H9 (cell line): Measurements from ENCODE around the gene MALAT1. TPM values are rescaled to one million over a fixed set of nuclear protein-coding genes. Genes with fewer than 3 reads are reported as not detected.

Source experiments
- DNase-seq: peaks from one replicate; pipeline ENCODE4 v3.0.0-alpha.2; 2017
- H2AFZ ChIP-seq: one replicate; pipeline ENCODE4 v1.6.1; 2013; ENCODE audit warnings: mild to moderate bottlenecking, low read length, control low read depth, moderate library complexity
- H2AK5ac ChIP-seq: 2 replicates; pipeline ENCODE4 v1.6.1; 2013; ENCODE audit warnings: low read length, control low read depth, mixed read lengths; ENCODE audit not compliant: insufficient read length
- H2BK120ac ChIP-seq: one replicate; pipeline ENCODE4 v1.6.1; 2013; ENCODE audit warnings: low read depth, mild to moderate bottlenecking, low read length, control low read depth, inconsistent platforms; ENCODE audit not compliant: poor library complexity, severe bottlenecking
- H2BK12ac ChIP-seq: 2 replicates; pipeline ENCODE4 v1.6.1; 2013; ENCODE audit warnings: low read length, control low read depth, mixed read lengths, low read depth; ENCODE audit not compliant: insufficient read length
- H2BK15ac ChIP-seq: 2 replicates; pipeline ENCODE4 v1.6.1; 2013; ENCODE audit warnings: low read depth, low read length, control low read depth
- H2BK20ac ChIP-seq: one replicate; pipeline ENCODE4 v1.6.1; 2013; ENCODE audit warnings: low read depth, mild to moderate bottlenecking, low read length, control low read depth, inconsistent platforms; ENCODE audit not compliant: poor library complexity, severe bottlenecking
- H2BK5ac ChIP-seq: 2 replicates; pipeline ENCODE4 v1.6.1; 2013; ENCODE audit warnings: low read length, control low read depth, mixed read lengths; ENCODE audit not compliant: insufficient read length
- H3K14ac ChIP-seq: 2 replicates; pipeline ENCODE4 v1.6.1; 2013; ENCODE audit warnings: low read length, control low read depth; ENCODE audit not compliant: insufficient read depth
- H3K18ac ChIP-seq: 2 replicates; pipeline ENCODE4 v1.6.1; 2013; ENCODE audit warnings: low read depth, mild to moderate bottlenecking, mixed read lengths, low read length, control low read depth; ENCODE audit not compliant: insufficient read length
- H3K23ac ChIP-seq: 2 replicates; pipeline ENCODE4 v1.6.1; 2013; ENCODE audit warnings: low read length, control low read depth, mixed read lengths, low read depth; ENCODE audit not compliant: insufficient read length
- H3K23me2 ChIP-seq: 2 replicates; pipeline ENCODE4 v1.6.1; 2013; ENCODE audit warnings: low read depth, mild to moderate bottlenecking, mixed read lengths, low read length, control low read depth; ENCODE audit not compliant: insufficient read length, poor library complexity, severe bottlenecking
- H3K27ac ChIP-seq: 2 replicates; pipeline ENCODE4 v1.5.1; 2013; ENCODE audit warnings: low read length, control low read depth, mixed read lengths, low read depth; ENCODE audit not compliant: insufficient read length
- H3K27me3 ChIP-seq: 2 replicates; pipeline ENCODE4 v1.6.1; 2013; ENCODE audit warnings: low read length, control low read depth, inconsistent platforms; ENCODE audit not compliant: insufficient read depth
- H3K4ac ChIP-seq: 2 replicates; pipeline ENCODE4 v1.6.1; 2013; ENCODE audit warnings: low read depth, mild to moderate bottlenecking, control low read depth, inconsistent platforms, low read length, moderate library complexity
- H3K4me1 ChIP-seq: 2 replicates; pipeline ENCODE4 v1.6.1; 2013; ENCODE audit warnings: low read length, control low read depth, inconsistent platforms; ENCODE audit not compliant: insufficient read depth
- H3K4me2 ChIP-seq: 2 replicates; pipeline ENCODE4 v1.6.1; 2013; ENCODE audit warnings: low read length, control low read depth, mixed read lengths; ENCODE audit not compliant: insufficient read length, insufficient read depth
- H3K56ac ChIP-seq: 2 replicates; pipeline ENCODE4 v1.6.1; 2013; ENCODE audit warnings: low read depth, mild to moderate bottlenecking, mixed read lengths, low read length, control low read depth; ENCODE audit not compliant: insufficient read length
- H3K79me1 ChIP-seq: 2 replicates; pipeline ENCODE4 v1.6.1; 2013; ENCODE audit warnings: low read depth, mild to moderate bottlenecking, moderate library complexity, low read length, control low read depth, inconsistent platforms; ENCODE audit not compliant: insufficient read depth, poor library complexity, severe bottlenecking
- H3K79me2 ChIP-seq: 2 replicates; pipeline ENCODE4 v1.6.1; 2013; ENCODE audit warnings: low read length, control low read depth, inconsistent platforms; ENCODE audit not compliant: insufficient read depth
- H3K9ac ChIP-seq: 2 replicates; pipeline ENCODE4 v1.6.1; 2013; ENCODE audit warnings: low read length, control low read depth, mixed read lengths; ENCODE audit not compliant: insufficient read length; ENCODE audit errors: extremely low read depth
- H3K9me3 ChIP-seq: one replicate; pipeline ENCODE4 v1.6.1; 2013; ENCODE audit warnings: low read depth, low read length, inconsistent platforms; ENCODE audit not compliant: control insufficient read depth
- H3T11ph ChIP-seq: one replicate; pipeline ENCODE4 v1.6.1; 2013; ENCODE audit warnings: mild to moderate bottlenecking, low read length, control low read depth, inconsistent platforms
- H4K20me1 ChIP-seq: one replicate; pipeline ENCODE4 v1.6.1; 2013; ENCODE audit not compliant: control insufficient read depth, insufficient read length, insufficient read depth
- H4K5ac ChIP-seq: 2 replicates; pipeline ENCODE4 v1.6.1; 2013; ENCODE audit warnings: low read depth, mild to moderate bottlenecking, mixed read lengths, low read length, control low read depth; ENCODE audit not compliant: insufficient read length
- H4K8ac ChIP-seq: replicated peaks from 2 replicates; pipeline ENCODE4 v1.6.1; 2013; ENCODE audit warnings: low read length, control low read depth, mixed read lengths, low read depth; ENCODE audit not compliant: insufficient read length
- H4K91ac ChIP-seq: 2 replicates; pipeline ENCODE4 v1.6.1; 2013; ENCODE audit warnings: low read depth, mild to moderate bottlenecking, moderate library complexity, mixed read lengths, low read length, control low read depth; ENCODE audit not compliant: insufficient read length
- H3K27ac Mint-ChIP-seq, 3 experiments: 2 replicates in 2 of 3; 3 replicates in 1 of 3; pipeline ENCODE4 v1.8.0; 2020 to 2021; ENCODE audit warnings: mixed read lengths in 3 of 3, mild to moderate bottlenecking in 1 of 3, moderate library complexity in 1 of 3
- H3K27me3 Mint-ChIP-seq: 2 replicates; pipeline ENCODE4 v1.8.0; 2021; ENCODE audit warnings: low read depth, mild to moderate bottlenecking, moderate library complexity, mixed read lengths
- H3K36me3 Mint-ChIP-seq, 3 experiments: 2 replicates in 2 of 3; 3 replicates in 1 of 3; pipeline ENCODE4 v1.8.0; 2020 to 2021; ENCODE audit warnings: low read depth in 3 of 3, mixed read lengths in 3 of 3; ENCODE audit not compliant: insufficient read depth in 1 of 3
- H3K4me1 Mint-ChIP-seq, 2 experiments: 2 replicates each; pipeline ENCODE4 v1.8.0; 2020; ENCODE audit warnings: mixed read lengths in 2 of 2
- H3K4me3 Mint-ChIP-seq, 2 experiments: 2 replicates in 1 of 2; 3 replicates in 1 of 2; pipeline ENCODE4 v1.8.0; 2020 to 2021; ENCODE audit warnings: mild to moderate bottlenecking in 2 of 2, mixed read lengths in 2 of 2, moderate library complexity in 1 of 2
- H3K9me3 Mint-ChIP-seq, 2 experiments: 2 replicates in 1 of 2; 3 replicates in 1 of 2; pipeline ENCODE4 v1.8.0; 2020; ENCODE audit warnings: mild to moderate bottlenecking in 2 of 2, mixed read lengths in 2 of 2, moderate library complexity in 1 of 2
- WGBS: extraction: QIAGEN DNeasy Blood & Tissue Kit; methylation state at CpG from one replicate; pipeline ENCODE4 v1.1.7; 2013; ENCODE audit warnings: missing lambda C conversion rate, low lambda C conversion rate, mixed read lengths; ENCODE audit not compliant: insufficient read length; ENCODE audit errors: extremely low coverage; 5-methylcytosine and 5-hydroxymethylcytosine counted together
- total RNA-seq: library from RNA; stranded (reverse); gene quantifications from 2 replicates; pipeline ENCODE4 v1.2.1, GENCODE V29; 2021
- TF ChIP-seq, protein P1 (sequence below): fragments of 200-600 bp; sonication (generic); conservative IDR thresholded peaks from 3 replicates; pipeline ENCODE4 v1.8.0; 2021; ENCODE audit warnings: antibody characterized with exemption, mild to moderate bottlenecking

MALAT1 gene
- total RNA-seq, 1 experiment from 2014 or later = 1,934 TPM

DNA sequence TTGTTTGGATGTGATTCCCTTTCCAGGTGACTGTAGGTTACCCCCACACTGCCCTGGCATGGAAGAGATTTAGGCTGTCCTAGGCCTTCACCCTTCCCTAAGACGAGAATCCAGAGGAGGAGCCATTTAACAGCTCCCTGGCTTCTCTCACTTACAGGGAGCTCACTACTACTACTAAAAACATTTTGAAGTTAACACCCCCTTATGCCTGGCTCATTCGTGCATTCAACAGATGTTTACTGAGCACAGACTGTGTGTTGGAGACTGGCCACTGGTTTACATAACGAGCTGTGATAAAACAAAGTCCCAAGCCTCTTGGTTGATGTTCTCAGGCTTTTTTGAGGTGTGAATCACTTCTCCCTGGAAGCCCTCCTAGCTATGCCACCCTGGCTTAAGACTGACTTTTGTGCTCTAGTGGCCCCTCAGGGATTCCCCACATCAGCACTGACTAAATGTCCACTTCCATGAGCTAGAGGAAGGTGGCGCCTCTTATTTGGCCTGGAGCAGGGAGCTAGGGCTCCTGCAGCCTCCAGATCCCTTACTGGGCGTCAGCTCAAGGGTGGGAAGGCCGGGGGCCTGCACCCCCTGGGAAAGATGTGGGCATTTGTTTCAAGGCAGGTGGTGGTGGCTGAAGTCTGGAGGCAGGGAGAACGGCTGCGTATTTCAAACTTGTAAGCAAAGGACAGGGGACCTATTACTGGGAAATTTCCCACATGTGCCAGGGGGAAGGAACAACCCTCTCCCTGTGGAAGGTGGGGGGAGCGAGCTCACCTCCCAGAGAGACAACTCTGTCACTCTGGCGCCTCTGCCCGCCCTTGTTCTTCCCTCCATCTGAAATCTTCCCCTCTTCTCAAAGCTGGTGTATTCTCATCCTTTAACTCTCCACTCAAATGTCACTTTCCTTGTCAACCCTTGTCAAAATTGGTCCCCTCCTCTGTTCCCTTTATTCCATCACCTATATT is 19.4 kb upstream of the MALAT1 start:
- peak overlapping the region in 1 of 2 experiments; percentile 27; a peak in 2 of 5 replicates for H3K4me3 Mint-ChIP-seq
- no peak overlapping the region for H3K9ac ChIP-seq
- no peak overlapping the region for H3K4me2 ChIP-seq

More for the DNA sequence above, 19.4 kb upstream of the MALAT1 start:
- Histone ChIP-seq H3K56ac (no peak overlapping the region), H3K79me2 (no peaks in the 10 kb centered on the region), H3K23ac (no peak overlapping the region), H3K27ac (no peak overlapping the region), H2BK5ac (no peak overlapping the region), H3K23me2 (peaks cover 10% of the 10 kb centered on the region), H3K4ac (no peak overlapping the region; the same call in 1 of the 2 replicates), H4K5ac (no peak overlapping the region), H2BK20ac (no peak overlapping the region), H3K4me1 (peaks cover 10% of the 10 kb centered on the region), H2BK12ac (peak overlapping the region; percentile 6), H2AK5ac (no peak overlapping the region), H3K18ac (no peak overlapping the region), H3K9me3 (no peaks in the 10 kb centered on the region), H4K20me1 (no peaks in the 10 kb centered on the region), H3K14ac (no peak overlapping the region), H4K91ac (no peak overlapping the region), H4K8ac (no peak overlapping the region), H2BK15ac (no peak overlapping the region), H3T11ph (no peak overlapping the region), H2BK120ac (no peak overlapping the region), H2AFZ (no peak overlapping the region), H3K27me3 (no peaks in the 10 kb centered on the region), H3K79me1 (no peaks in the 10 kb centered on the region)
- DNase-seq = peak; percentile 76
- no CpG with 5 or more reads among the region's 11 CpGs for WGBS
- Mint-ChIP-seq H3K36me3 (no peaks in the 10 kb centered on the region), H3K4me1 (peaks cover 36 to 38% of the 10 kb centered on the region in 2 experiments), H3K27ac (peak overlapping the region; percentile 48 to 78 (median 69); a peak in 4 of 7 replicates), H3K27me3 (peaks cover 4% of the 10 kb centered on the region), H3K9me3 (no peaks in the 10 kb centered on the region; a peak in 2 of 5 replicates)
- TF ChIP-seq, protein P1, sequence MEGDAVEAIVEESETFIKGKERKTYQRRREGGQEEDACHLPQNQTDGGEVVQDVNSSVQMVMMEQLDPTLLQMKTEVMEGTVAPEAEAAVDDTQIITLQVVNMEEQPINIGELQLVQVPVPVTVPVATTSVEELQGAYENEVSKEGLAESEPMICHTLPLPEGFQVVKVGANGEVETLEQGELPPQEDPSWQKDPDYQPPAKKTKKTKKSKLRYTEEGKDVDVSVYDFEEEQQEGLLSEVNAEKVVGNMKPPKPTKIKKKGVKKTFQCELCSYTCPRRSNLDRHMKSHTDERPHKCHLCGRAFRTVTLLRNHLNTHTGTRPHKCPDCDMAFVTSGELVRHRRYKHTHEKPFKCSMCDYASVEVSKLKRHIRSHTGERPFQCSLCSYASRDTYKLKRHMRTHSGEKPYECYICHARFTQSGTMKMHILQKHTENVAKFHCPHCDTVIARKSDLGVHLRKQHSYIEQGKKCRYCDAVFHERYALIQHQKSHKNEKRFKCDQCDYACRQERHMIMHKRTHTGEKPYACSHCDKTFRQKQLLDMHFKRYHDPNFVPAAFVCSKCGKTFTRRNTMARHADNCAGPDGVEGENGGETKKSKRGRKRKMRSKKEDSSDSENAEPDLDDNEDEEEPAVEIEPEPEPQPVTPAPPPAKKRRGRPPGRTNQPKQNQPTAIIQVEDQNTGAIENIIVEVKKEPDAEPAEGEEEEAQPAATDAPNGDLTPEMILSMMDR = peak; percentile 57
